ENCODE data around the gene TTLL9.

Gene TTLL9

GRCh38 chr20:31981784-31982183, 111.3 kb downstream of the TTLL9 start:
- H3K9me3 ChIP-seq (ENCODE audit: control insufficient read depth, low read length): no peaks in the 10 kb centered on the region
- peaks cover 42% of the 10 kb centered on the region for H3K79me2 ChIP-seq
- no peak overlapping the region for H3K4me3 ChIP-seq (ENCODE audit: low read depth, low read length)
- H3K27me3 ChIP-seq (ENCODE audit: control insufficient read depth, insufficient read depth, low read length): no peaks in the 10 kb centered on the region
- TF ChIP-seq, protein P1, sequence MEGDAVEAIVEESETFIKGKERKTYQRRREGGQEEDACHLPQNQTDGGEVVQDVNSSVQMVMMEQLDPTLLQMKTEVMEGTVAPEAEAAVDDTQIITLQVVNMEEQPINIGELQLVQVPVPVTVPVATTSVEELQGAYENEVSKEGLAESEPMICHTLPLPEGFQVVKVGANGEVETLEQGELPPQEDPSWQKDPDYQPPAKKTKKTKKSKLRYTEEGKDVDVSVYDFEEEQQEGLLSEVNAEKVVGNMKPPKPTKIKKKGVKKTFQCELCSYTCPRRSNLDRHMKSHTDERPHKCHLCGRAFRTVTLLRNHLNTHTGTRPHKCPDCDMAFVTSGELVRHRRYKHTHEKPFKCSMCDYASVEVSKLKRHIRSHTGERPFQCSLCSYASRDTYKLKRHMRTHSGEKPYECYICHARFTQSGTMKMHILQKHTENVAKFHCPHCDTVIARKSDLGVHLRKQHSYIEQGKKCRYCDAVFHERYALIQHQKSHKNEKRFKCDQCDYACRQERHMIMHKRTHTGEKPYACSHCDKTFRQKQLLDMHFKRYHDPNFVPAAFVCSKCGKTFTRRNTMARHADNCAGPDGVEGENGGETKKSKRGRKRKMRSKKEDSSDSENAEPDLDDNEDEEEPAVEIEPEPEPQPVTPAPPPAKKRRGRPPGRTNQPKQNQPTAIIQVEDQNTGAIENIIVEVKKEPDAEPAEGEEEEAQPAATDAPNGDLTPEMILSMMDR (IDR thresholded peaks at IDR 0.05): no peak
- no peak overlapping the region for H2AFZ ChIP-seq
- H3K27ac ChIP-seq: no peak overlapping the region
- no peaks in the 10 kb centered on the region for H3K36me3 ChIP-seq (ENCODE audit: control insufficient read depth, insufficient read depth, low read length)
- no peak overlapping the region for H3K4me2 ChIP-seq (ENCODE audit: low read length)
- no peaks in the 10 kb centered on the region for H3K4me1 ChIP-seq
- H3K9ac ChIP-seq: no peak overlapping the region

DNA sequence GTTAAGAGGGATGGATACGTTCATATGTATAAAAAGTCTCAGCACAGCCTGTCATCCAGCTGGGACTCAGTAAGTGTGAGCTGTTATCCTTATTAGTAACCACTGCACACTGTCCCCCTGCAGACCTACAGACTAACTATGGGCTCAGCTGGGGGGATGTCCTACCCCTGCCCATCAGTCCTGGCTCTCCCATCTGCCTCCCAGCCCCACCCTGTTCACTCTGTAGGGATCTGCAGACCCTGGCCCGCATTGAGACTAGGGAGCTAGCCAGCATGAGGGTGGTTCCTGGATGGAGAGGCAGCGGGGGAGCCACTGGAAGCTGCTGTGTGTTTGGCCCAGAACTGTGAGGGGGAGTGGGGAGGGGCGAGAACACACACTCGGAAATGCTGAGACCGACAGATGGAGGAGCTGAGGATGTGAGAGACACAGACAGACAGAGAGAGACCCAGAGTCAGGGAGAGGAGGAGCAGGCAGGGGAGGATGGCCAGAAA, 114.6 kb downstream of the TTLL9 start:
- Histone ChIP-seq H3K27me3 (ENCODE audit: control insufficient read depth, insufficient read depth, low read length) (no peaks in the 10 kb centered on the region), H3K36me3 (ENCODE audit: control insufficient read depth, insufficient read depth, low read length) (no peaks in the 10 kb centered on the region), H3K4me3 (ENCODE audit: low read depth, low read length) (no peak overlapping the region), H3K79me2 (peaks cover 35% of the 10 kb centered on the region), H3K27ac (no peak overlapping the region), H3K9me3 (ENCODE audit: control insufficient read depth, low read length) (no peaks in the 10 kb centered on the region), H3K9ac (no peak overlapping the region), H3K4me2 (ENCODE audit: low read length) (no peak overlapping the region), H2AFZ (no peak overlapping the region), H3K4me1 (no peaks in the 10 kb centered on the region)
- TF ChIP-seq, protein P1 (IDR thresholded peaks at IDR 0.05): no peak

DNA sequence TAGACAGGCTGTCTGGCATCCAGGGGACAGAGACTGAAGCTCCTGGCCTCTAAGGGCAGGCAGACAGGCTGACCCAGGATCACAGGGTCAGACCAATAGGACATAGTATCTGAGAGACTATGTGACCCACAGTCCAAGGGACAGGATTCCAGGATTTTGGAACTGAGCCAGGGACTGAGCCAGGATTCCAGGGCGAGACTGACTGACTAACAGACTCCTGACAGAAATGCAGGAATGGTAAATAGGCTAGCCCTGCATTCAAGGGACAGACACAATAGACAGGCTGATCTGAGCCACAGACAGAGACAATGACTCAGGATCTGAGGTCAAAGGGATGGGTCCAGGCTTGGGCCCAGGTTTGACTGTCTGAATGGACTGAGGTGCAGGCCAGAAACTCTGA, 117.3 kb downstream of the TTLL9 start:
- Histone ChIP-seq H3K4me2 (ENCODE audit: low read length) (no peak overlapping the region), H3K9me3 (ENCODE audit: control insufficient read depth, low read length) (no peaks in the 10 kb centered on the region), H3K4me3 (ENCODE audit: low read depth, low read length) (no peak overlapping the region), H3K27me3 (ENCODE audit: control insufficient read depth, insufficient read depth, low read length) (no peaks in the 10 kb centered on the region), H3K27ac (no peak overlapping the region), H3K9ac (no peak overlapping the region), H3K36me3 (ENCODE audit: control insufficient read depth, insufficient read depth, low read length) (no peaks in the 10 kb centered on the region), H3K4me1 (no peaks in the 10 kb centered on the region), H2AFZ (no peak overlapping the region), H3K79me2 (peaks cover 23% of the 10 kb centered on the region)
- TF ChIP-seq, protein P1 (IDR thresholded peaks at IDR 0.05): no peak

GRCh38 chr20:31988430-31989015, 118.1 kb downstream of the TTLL9 start:
- Histone ChIP-seq H3K4me1 (no peaks in the 10 kb centered on the region), H3K27ac (no peak overlapping the region), H3K4me2 (ENCODE audit: low read length) (no peak overlapping the region), H3K27me3 (ENCODE audit: control insufficient read depth, insufficient read depth, low read length) (no peaks in the 10 kb centered on the region), H3K36me3 (ENCODE audit: control insufficient read depth, insufficient read depth, low read length) (no peaks in the 10 kb centered on the region), H3K4me3 (ENCODE audit: low read depth, low read length) (no peak overlapping the region), H3K79me2 (peaks cover 20% of the 10 kb centered on the region), H2AFZ (no peak overlapping the region), H3K9ac (no peak overlapping the region), H3K9me3 (ENCODE audit: control insufficient read depth, low read length) (no peaks in the 10 kb centered on the region)
- TF ChIP-seq, protein P1 (IDR thresholded peaks at IDR 0.05): no peak

GRCh38 chr20:31989030-31989645, 118.7 kb downstream of the TTLL9 start:
- no peak overlapping the region for H3K4me3 ChIP-seq (ENCODE audit: low read depth, low read length)
- no peaks in the 10 kb centered on the region for H3K36me3 ChIP-seq (ENCODE audit: control insufficient read depth, insufficient read depth, low read length)
- no peak overlapping the region for H3K4me2 ChIP-seq (ENCODE audit: low read length)
- H3K27me3 ChIP-seq (ENCODE audit: control insufficient read depth, insufficient read depth, low read length): no peaks in the 10 kb centered on the region
- no peaks in the 10 kb centered on the region for H3K4me1 ChIP-seq
- H3K79me2 ChIP-seq: peaks cover 20% of the 10 kb centered on the region
- TF ChIP-seq, protein P1 (IDR thresholded peaks at IDR 0.05): no peak
- H3K27ac ChIP-seq: no peak overlapping the region
- H3K9me3 ChIP-seq (ENCODE audit: control insufficient read depth, low read length): no peaks in the 10 kb centered on the region
- H2AFZ ChIP-seq: no peak overlapping the region
- no peak overlapping the region for H3K9ac ChIP-seq
